ENCODE measurements around the gene KCNIP4. TPM values are rescaled to one million over a fixed set of nuclear protein-coding genes. Genes with fewer than 3 reads are reported as not detected.
A peak's percentile ranks its signal among the peaks of the same experiment; 100 is the strongest.

Gene KCNIP4
- total and polyA plus RNA-seq, 12 donors = 0.44 to 4.1 (median 1.6) TPM

DNA sequence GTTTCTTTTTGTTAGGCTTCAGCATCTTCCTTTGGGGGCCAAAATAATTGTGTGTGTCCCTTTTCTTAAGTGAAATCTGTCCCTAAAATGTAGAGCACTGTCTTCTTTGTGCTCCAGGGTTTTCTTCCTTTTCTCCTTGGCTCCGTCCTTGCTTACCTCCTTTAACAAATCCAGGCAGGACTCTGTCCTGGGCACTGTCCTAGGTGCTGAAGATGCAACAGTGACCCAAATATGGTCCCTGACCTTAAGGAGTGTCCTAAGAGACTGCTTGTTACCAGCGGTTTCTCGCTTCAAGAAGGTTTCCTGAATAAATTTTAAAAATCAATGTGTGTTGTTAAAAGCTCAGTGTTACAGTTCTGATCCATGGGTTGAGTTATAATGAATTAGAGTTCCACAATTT is 471.8 kb downstream of the KCNIP4 start:
- WGBS, 4 donors = 22 to 31% (median 26%) methylated on average over 3 of the region's 3 CpGs
- intact Hi-C loops (cut with DNase I) = no loop called here
- no peaks in the 10 kb centered on the region for H3K27me3 ChIP-seq

GRCh38 chr4:21474195-21474594 is 474.4 kb downstream of the KCNIP4 start:
- 47 to 77% (median 71%) methylated on average over 3 of the region's 3 CpGs for WGBS, 4 donors

More for the DNA sequence above, 471.8 kb downstream of the KCNIP4 start:
- no peaks in the 10 kb centered on the region for H3K36me3 ChIP-seq (replicated peaks in 1 of 2)
- H3K4me3 ChIP-seq = no peak overlapping the region
- peak in 2 of 7 donors; percentile 4 to 14 for DNase-seq
- TF ChIP-seq CTCF (IDR thresholded peaks at IDR 0.05) = no peak
- no peak for TF ChIP-seq POLR2A (IDR thresholded peaks at IDR 0.05)
- no peaks in the 10 kb centered on the region for H3K4me1 ChIP-seq (replicated peaks in 1 of 2)
- H3K27ac ChIP-seq = no peak overlapping the region
- H3K9me3 ChIP-seq (replicated peaks in 1 of 3) = no peaks in the 10 kb centered on the region

GRCh38 chr4:21470535-21470934 is 478.0 kb downstream of the KCNIP4 start:
- Histone ChIP-seq H3K36me3 (replicated peaks in 1 of 2) (no peaks in the 10 kb centered on the region), H3K9me3 (replicated peaks in 1 of 3) (no peaks in the 10 kb centered on the region), H3K4me3 (no peak overlapping the region), H3K27ac (no peak overlapping the region), H3K27me3 (peaks cover 3% of the 10 kb centered on the region), H3K4me1 (replicated peaks in 1 of 2) (no peaks in the 10 kb centered on the region)
- peak in 3 of 7 donors; percentile 4 to 24 (median 15) for DNase-seq
- 0 to 22% (median 13%) methylated on average over 1 of the region's 1 CpG for WGBS, 4 donors
- intact Hi-C loops (cut with DNase I) = loop anchor here in 1 of 2 donors (5.0 kb wide), 1 partner anchor 698 kb away; no protein-coding TSS in a partner anchor
- TF ChIP-seq CTCF (IDR thresholded peaks at IDR 0.05) (no peak), POLR2A (IDR thresholded peaks at IDR 0.05) (no peak)

More at GRCh38 chr4:21474195-21474594, 474.4 kb downstream of the KCNIP4 start:
- DNase-seq = no peak
- intact Hi-C loops (cut with DNase I) = loop anchor here in 1 of 2 donors (5.0 kb wide), 1 partner anchor 702 kb away; no protein-coding TSS in a partner anchor
- H3K4me1 ChIP-seq (replicated peaks in 1 of 2) = no peaks in the 10 kb centered on the region
- no peak for TF ChIP-seq POLR2A (IDR thresholded peaks at IDR 0.05)
- no peak for TF ChIP-seq CTCF (IDR thresholded peaks at IDR 0.05)
- no peak overlapping the region for H3K4me3 ChIP-seq
- no peaks in the 10 kb centered on the region for H3K9me3 ChIP-seq (replicated peaks in 1 of 3)
- H3K27ac ChIP-seq = no peak overlapping the region
- H3K36me3 ChIP-seq (replicated peaks in 1 of 2) = no peaks in the 10 kb centered on the region
- no peaks in the 10 kb centered on the region for H3K27me3 ChIP-seq

DNA sequence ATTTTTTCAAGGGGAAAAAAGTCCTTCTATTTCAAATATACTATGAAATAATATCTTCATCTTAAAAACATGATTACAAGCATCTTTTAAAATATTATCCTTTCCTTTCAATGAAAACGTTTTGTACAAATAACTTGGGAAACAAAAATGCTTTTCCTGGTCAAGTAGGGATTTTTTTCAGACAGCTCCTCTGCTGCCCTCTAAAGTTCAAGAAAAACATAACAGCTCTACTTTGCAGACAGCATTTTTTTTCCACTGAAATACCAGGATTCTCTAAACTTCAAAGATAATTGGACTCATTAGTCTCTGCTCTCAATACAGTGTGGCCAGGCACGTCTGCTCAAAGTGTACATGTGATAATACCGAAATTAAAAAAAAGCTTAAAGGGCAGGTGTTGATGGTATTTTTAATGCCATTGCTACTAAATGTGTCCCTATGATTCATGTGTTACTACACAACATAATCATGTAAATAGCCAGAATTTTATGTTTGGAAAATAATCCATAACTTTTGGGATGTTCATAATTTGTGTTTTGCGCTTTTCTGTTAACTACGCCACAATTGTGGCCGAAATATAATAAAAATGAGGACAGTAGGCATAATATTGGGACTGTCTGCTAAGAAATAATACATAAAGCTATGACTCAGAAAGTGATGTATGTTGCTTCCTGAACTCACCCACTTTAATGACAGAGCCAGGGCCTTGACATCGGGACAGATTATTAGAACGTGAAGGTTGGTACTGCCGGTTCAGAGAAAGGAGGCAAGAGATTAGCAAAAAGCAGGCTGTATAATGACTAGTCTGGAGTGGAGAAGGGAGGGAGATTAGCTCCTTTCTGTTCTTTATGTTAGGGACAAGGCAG is 478.9 kb downstream of the KCNIP4 start:
- Histone ChIP-seq H3K27ac (no peak overlapping the region), H3K36me3 (replicated peaks in 1 of 2) (no peaks in the 10 kb centered on the region), H3K4me1 (replicated peaks in 1 of 2) (no peaks in the 10 kb centered on the region), H3K9me3 (replicated peaks in 1 of 3) (no peaks in the 10 kb centered on the region), H3K4me3 (no peak overlapping the region), H3K27me3 (peaks cover 3% of the 10 kb centered on the region)
- WGBS, 4 donors = 24 to 33% (median 27%) methylated on average over 9 of the region's 9 CpGs
- intact Hi-C loops (cut with DNase I) = loop anchor here in 1 of 2 donors (5.0 to 10.0 kb wide), 2 partner anchors 285 to 697 kb away; no protein-coding TSS in a partner anchor
- TF ChIP-seq POLR2A (IDR thresholded peaks at IDR 0.05) = no peak
- TF ChIP-seq CTCF (IDR thresholded peaks at IDR 0.05) = peak; percentile 43 to 66 (median 60)
- DNase-seq = no peak
